Activated naive CD4-positive, alpha-beta T cell treated with anti-CD3 and anti-CD28 coated beads, Interleukin-2, amount 50 U/mL, for 72 hours (primary cell): ENCODE results near the gene C2CD2. TPM values are rescaled to one million over a fixed set of nuclear protein-coding genes. Genes with fewer than 3 reads are reported as not detected.

Experiments
- ATAC-seq, 2 donors: fragments of 150-1000 bp; cut with Tn5 transposase; 2 replicates each; pipeline ENCODE4 v1.10.0; 2021; ENCODE audit warnings: mild to moderate bottlenecking in 2 of 2, moderate library complexity in 2 of 2
- DNase-seq, 2 donors: peaks; one replicate each; pipeline ENCODE4 v3.0.0; 2021 to 2022; ENCODE audit warnings: low spot score in 2 of 2
- H3K27ac Mint-ChIP-seq, 2 donors: one replicate each; pipeline ENCODE4 v1.8.0; 2022; ENCODE audit warnings: mild to moderate bottlenecking in 2 of 2, mixed read lengths in 2 of 2
- H3K36me3 Mint-ChIP-seq, 2 donors: one replicate each; pipeline ENCODE4 v1.8.0; 2022; ENCODE audit warnings: mixed read lengths in 2 of 2
- H3K9me3 Mint-ChIP-seq, 2 donors: one replicate each; pipeline ENCODE4 v1.8.0; 2022; ENCODE audit warnings: mixed read lengths in 2 of 2
- total RNA-seq, 2 donors: library from RNA; stranded (reverse); gene quantifications; one replicate each; pipeline ENCODE4 v1.2.3, GENCODE V29; 2022

Gene C2CD2
- total RNA-seq, 2 donors from 2014 or later = 15.8 to 24.7 TPM

- Mint-ChIP-seq H3K27ac (peak overlapping the region in 1 of 2 donors; percentile 44), H3K36me3 (peaks cover 13 to 33% of the 10 kb centered on the region in 2 donors), H3K9me3 (peaks cover 0 to 5% of the 10 kb centered on the region in 2 donors)
- no peak for DNase-seq
- ATAC-seq = no peak
These were observed 107.8 kb downstream of the C2CD2 start for GRCh38 chr21:41846033-41846317.

GRCh38 chr21:41845310-41846032 lies 108.3 kb downstream of the C2CD2 start:
- H3K36me3 Mint-ChIP-seq = peaks cover 18 to 30% of the 10 kb centered on the region in 2 donors

GRCh38 chr21:41843584-41843983 lies 110.2 kb downstream of the C2CD2 start:
- H3K27ac Mint-ChIP-seq = peak overlapping the region in 1 of 2 donors; percentile 32
- ATAC-seq = no peak
- H3K36me3 Mint-ChIP-seq = peaks cover 22 to 30% of the 10 kb centered on the region in 2 donors
- H3K9me3 Mint-ChIP-seq = peaks cover 0 to 12% of the 10 kb centered on the region in 2 donors
- DNase-seq = no peak

More at GRCh38 chr21:41845310-41846032, 108.3 kb downstream of the C2CD2 start:
- ATAC-seq (no peak), DNase-seq (no peak)
- no peak overlapping the region for H3K27ac Mint-ChIP-seq
- H3K9me3 Mint-ChIP-seq = peaks cover 0 to 10% of the 10 kb centered on the region in 2 donors

- Mint-ChIP-seq H3K27ac (no peak overlapping the region), H3K9me3 (peaks cover 0 to 12% of the 10 kb centered on the region in 2 donors), H3K36me3 (peaks cover 23 to 30% of the 10 kb centered on the region in 2 donors)
- ATAC-seq (no peak), DNase-seq (no peak)
These were observed 112.9 kb downstream of the C2CD2 start for GRCh38 chr21:41840880-41841279.

GRCh38 chr21:41839387-41840000 lies 114.3 kb downstream of the C2CD2 start:
- Mint-ChIP-seq H3K9me3 (peaks cover 0 to 12% of the 10 kb centered on the region in 2 donors), H3K36me3 (peaks cover 23 to 30% of the 10 kb centered on the region in 2 donors), H3K27ac (no peak overlapping the region)
- no peak for DNase-seq
- ATAC-seq = no peak

GRCh38 chr21:41837756-41838297 lies 116.0 kb downstream of the C2CD2 start:
- H3K9me3 Mint-ChIP-seq = peaks cover 0 to 12% of the 10 kb centered on the region in 2 donors
- H3K36me3 Mint-ChIP-seq = peaks cover 11 to 23% of the 10 kb centered on the region in 2 donors
- H3K27ac Mint-ChIP-seq = no peak overlapping the region
- no peak for DNase-seq
- no peak for ATAC-seq

GRCh38 chr21:41836166-41837015 lies 117.4 kb downstream of the C2CD2 start:
- Mint-ChIP-seq H3K27ac (peak overlapping the region in 1 of 2 donors; percentile 91), H3K9me3 (peaks cover 0 to 11% of the 10 kb centered on the region in 2 donors), H3K36me3 (peaks cover 3 to 21% of the 10 kb centered on the region in 2 donors)
- no peak for ATAC-seq
- DNase-seq = no peak

GRCh38 chr21:41835711-41836154 lies 118.1 kb downstream of the C2CD2 start:
- peaks cover 0 to 5% of the 10 kb centered on the region in 2 donors for H3K9me3 Mint-ChIP-seq
- no peak for ATAC-seq
- H3K27ac Mint-ChIP-seq = peak overlapping the region in 1 of 2 donors; percentile 45
- DNase-seq = no peak
- H3K36me3 Mint-ChIP-seq = peaks cover 0 to 14% of the 10 kb centered on the region in 2 donors

Other genes with a start within 250 kb of the C2CD2 start
- 1 to 10 TPM in 1 of 2 donors, under 1 TPM in 1; 0.52 to 1.3 TPM for gene RIPK4, start 187.0 kb downstream of the C2CD2 start, total RNA-seq
- gene PRDM15, start 74.7 kb downstream of the C2CD2 start, total RNA-seq = 10 to 100 TPM; 13.1 to 23.0 TPM
- 10 to 100 TPM; 28.6 to 61.0 TPM for gene ZBTB21, start 56.3 kb upstream of the C2CD2 start, total RNA-seq
- under 1 TPM; 0.09 to 0.18 TPM for gene UMODL1, start 117.3 kb upstream of the C2CD2 start, total RNA-seq